ENCODE data around the gene FHIP1A.
"Not testable (repeated sequence)": the region's sequence is repeated elsewhere in the genome, so short reads cannot be mapped to it uniquely, and the experiment has no call there.

The FHIP1A gene

GRCh38 chr4:151408630-151409469 lies at the start of gene FHIP1A:
Gene FHIP1A (plus strand): TSS chr4:151409176. CDS start chr4:151566260, 157,084 bp downstream.
- DNase-seq = peak; percentile 81

DNA sequence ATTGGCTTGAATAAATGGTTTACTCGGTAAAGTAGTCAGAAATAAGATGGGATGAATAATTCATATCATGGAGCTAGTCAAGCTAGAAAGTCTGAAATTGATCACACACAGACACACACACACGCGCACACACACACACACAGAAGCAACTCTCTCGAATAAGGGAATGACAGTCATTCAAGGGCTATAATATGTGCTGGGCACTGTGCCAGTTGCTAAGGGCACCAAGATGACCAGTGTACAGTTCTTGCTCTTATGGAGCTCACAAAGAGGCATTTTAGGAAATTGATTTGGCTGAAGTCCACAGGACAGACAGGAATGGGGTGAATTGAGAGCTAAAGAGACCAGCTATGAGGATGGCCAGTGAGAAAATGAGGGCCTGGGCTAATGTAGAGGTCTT lies 49.4 kb upstream of the FHIP1A start:
- DNase-seq = no peak

DNA sequence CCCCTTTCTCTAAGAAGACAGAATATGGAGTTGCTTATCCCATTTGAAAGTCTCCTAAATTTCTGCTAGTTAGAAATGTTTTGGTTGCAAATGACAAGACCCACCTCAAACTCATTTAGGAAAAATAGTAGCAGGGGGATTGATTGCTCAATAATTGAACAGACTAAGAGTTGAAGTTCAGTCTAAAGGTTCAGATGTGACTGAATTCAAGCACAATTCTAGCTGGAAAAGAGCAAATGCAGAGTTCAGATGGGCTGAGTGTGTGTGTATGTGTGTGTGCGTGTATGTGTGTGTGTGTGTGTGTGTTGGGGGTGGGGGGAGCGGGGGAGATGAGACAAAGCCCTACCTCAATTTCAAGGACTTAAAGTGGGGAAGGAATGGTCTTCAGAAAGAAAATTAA lies 47.9 kb upstream of the FHIP1A start:
- no peak for DNase-seq

DNA sequence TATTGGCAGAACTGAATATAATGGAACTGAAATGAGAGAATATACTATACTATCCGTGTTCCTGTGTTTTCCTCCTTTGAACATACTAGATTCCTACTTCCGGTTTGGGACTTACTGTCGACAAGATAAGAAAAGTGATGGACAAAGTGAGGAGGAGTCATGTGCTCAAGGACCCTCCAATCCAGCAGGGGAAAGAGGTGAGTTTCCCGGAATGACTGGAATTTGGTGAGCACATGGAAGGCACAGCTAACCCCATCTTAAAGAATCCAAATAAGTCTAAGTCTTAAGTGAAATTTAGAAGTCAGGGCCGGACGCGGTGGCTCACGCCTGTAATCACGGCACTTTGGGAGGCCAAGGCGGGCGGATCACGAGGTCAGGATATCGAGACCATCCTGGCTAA lies 47.0 kb upstream of the FHIP1A start:
- DNase-seq = no peak

DNA sequence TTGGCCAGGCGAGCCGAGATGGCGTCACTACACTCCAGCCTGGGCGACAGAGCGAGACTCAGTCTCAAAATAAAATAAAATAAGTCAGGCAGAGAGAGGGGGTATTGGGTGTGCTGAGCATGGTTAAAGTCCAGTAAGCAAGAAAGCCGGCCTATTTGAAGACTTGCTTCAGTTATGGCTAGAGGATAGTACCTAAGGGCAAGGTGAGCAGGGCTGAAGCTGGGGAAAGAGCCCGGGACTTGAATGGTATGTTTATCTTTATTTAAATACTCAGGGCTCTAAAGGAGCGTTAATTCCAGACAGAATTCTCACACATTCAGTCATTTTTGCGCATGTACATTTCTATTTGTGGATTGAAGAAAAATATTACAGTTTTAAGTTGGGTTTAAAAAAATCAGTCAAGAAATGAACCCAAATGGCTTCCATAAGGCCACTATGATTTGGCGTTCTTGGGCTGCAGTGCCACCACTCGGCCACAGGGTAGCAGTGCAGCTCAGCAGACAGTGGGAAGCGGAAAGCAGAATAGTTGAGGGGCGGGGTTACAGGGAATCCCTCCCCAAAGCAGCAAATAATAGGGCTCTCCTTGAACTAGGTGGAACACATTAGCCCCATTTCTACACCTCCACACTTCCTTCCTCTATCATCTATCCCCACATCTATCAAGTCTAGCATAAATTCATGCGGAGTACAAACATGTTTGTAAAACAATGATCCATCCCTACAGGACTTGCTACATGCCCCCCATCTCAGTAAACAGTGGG lies 46.4 kb upstream of the FHIP1A start:
- DNase-seq = peak; percentile 84

GRCh38 chr4:151376540-151376939 lies 32.4 kb upstream of the FHIP1A start:
- no peak for DNase-seq

DNA sequence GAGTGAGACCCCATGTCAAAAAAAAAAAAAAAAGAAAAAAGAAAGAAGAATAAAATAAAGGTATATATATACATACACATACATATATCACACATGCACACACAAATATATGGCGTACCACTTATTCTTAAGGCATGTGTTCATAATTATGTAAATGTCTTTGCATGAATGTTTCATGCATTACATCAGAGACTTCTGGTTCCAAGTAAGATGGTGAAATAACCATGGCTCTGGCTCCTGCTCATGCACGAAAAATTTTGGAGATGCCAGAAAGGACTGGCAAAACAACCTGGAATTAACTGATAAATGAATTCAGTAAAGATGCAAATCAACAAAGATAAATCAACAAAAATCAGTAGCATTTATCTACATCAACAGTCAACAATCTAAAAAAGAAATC lies 19.7 kb upstream of the FHIP1A start:
- no peak for DNase-seq

GRCh38 chr4:151389799-151390198 lies 19.2 kb upstream of the FHIP1A start:
- not testable (repeated sequence) for DNase-seq

DNA sequence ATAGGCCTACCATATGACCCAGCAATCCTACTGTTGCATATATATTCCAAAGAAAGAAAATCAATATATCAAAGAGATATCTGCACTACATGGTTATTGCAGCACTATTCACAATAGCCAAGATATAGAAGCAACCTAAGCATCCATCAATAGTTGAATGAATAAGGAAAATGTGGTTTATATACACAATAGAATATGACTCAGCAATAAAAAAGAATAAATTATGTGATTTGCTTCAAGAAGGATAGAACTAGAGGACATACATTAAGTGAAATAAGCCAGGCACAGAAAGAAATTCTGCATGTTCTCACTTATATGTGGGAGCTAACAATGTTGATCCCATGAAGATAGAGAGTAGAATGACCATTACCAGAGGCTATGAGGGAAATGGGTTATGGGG lies 13.1 kb upstream of the FHIP1A start:
- DNase-seq = no peak

- no peak for DNase-seq
Observed at GRCh38 chr4:151400343-151400742, 8.6 kb upstream of the FHIP1A start.

DNA sequence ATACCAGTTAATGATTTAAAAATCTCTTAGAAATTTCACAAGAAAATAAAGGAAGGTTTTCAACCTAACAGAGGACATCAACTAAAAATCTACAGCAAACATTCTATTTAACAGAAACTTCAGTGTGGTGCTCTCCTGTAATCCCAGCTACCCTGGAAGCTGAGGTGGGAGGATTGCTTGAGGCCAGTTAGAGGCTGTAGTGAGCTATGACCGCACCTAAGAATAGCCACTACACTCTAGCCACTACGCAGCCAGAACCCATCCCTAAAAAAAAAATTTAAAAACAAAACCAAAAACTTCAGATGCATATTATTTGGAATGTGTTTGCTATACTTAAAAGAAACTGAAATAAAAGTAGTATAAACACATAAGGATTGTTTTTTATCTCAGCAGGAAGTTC lies 7.2 kb upstream of the FHIP1A start:
- DNase-seq = no peak

- no peak for DNase-seq
Observed at GRCh38 chr4:151402145-151402865, 6.7 kb upstream of the FHIP1A start.

DNA sequence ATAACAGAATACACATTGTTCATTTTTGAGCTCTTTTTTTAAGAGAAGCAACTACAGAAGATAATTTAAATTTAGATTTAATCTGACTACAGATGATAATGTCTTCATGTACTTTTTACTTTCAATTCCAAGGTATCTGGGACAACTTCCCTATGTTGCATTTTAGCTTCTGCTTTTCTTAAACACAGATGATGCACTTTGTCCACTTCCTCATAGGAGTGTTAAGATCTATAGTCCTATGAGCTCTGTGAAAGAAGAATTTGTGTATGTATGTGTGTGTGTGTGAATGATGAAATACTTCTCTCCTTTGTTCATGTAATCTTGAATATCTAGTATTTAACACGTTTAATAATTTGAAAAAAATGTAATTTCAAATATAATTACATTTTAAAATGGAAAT lies 5.3 kb upstream of the FHIP1A start:
- no peak for DNase-seq

DNA sequence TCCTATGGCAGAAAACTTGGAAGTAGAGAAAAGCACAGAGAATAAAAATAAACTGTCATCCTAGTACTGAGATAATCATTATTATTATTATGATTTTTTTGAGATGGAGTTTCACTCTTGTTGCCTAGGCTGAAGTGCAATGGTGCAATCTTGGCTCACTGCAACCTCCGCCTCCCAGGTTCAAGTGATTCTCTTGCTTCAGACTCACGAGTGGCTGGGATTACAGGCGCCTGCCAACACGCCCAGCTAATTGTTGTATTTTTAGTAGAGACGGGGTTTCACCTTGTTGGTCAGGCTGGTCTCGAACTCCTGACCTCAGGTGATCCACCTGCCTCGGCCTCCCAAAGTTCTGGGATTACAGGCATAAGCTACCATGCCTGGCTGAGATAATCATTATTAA lies 4.2 kb upstream of the FHIP1A start:
- not testable (repeated sequence) for DNase-seq

- no peak for DNase-seq
Observed at GRCh38 chr4:151407018-151407417, 2.0 kb upstream of the FHIP1A start.

- peak; percentile 61 for DNase-seq
Observed at GRCh38 chr4:151407466-151408379, 1.3 kb upstream of the FHIP1A start.

- no peak for DNase-seq
Observed at GRCh38 chr4:151408380-151408629, 671 bp upstream of the FHIP1A start.

- DNase-seq = peak; percentile 25
Observed at GRCh38 chr4:151409470-151410313, 716 bp downstream of the FHIP1A start.

- no peak for DNase-seq
Observed at GRCh38 chr4:151415978-151416377, 7.0 kb downstream of the FHIP1A start.

- no peak for DNase-seq
Observed at GRCh38 chr4:151417164-151417571, 8.2 kb downstream of the FHIP1A start.

- no peak for DNase-seq
Observed at GRCh38 chr4:151417766-151418376, 8.9 kb downstream of the FHIP1A start.
